Right atrium auricular region (tissue), 2 donors: ENCODE data around the gene ENKUR. TPM values are rescaled to one million over a fixed set of nuclear protein-coding genes. Genes with fewer than 3 reads are reported as not detected.
"Not testable (repeated sequence)": the region's sequence is repeated elsewhere in the genome, so short reads cannot be mapped to it uniquely, and the experiment has no call there.

ENCODE experiments used
- DNase-seq: peaks from one replicate; pipeline ENCODE4 v3.0.0-alpha.2; 2019; ENCODE audit warnings: low spot score
- H3K27ac ChIP-seq, 2 donors: fragments of 200-600 bp; sonication (generic); 1 replicate in 1 of 2; 2 replicates in 1 of 2; pipeline ENCODE4 v1.5.1; 2016 to 2019
- H3K27me3 ChIP-seq, 2 donors: fragments of 200-600 bp; sonication (generic); one replicate each; pipeline versions ENCODE4 v1.5.1 to v1.6.0; 2017 to 2019
- H3K36me3 ChIP-seq: fragments of 200-600 bp; sonication (generic); one replicate; pipeline ENCODE4 v1.5.1; 2016
- H3K4me1 ChIP-seq, 2 donors: fragments of 200-600 bp; sonication (generic); one replicate each; pipeline versions ENCODE4 v1.5.1 to v1.6.0; 2017 to 2019
- H3K4me3 ChIP-seq, 2 donors: fragments of 200-600 bp; sonication (generic); 1 replicate in 1 of 2; 2 replicates in 1 of 2; pipeline ENCODE4 v1.5.1; 2017 to 2019; ENCODE audit warnings: mild to moderate bottlenecking in 1 of 2, moderate library complexity in 1 of 2
- H3K9me3 ChIP-seq, 2 donors: fragments of 200-600 bp; sonication (generic); one replicate each; pipeline ENCODE4 v1.5.1; 2019
- CTCF ChIP-seq, 2 donors: fragments of 200-600 bp; sonication (generic); IDR thresholded peaks; one replicate each; pipeline ENCODE4 v1.5.1; 2019; ENCODE audit warnings: antibody characterized with exemption in 2 of 2
- total RNA-seq, 2 donors: library from RNA; depleted of rRNA; stranded (reverse); fragments of >200 nt; gene quantifications; one replicate each; pipeline ENCODE4 v1.1.0, GENCODE V29; 2016

Gene ENKUR
- total RNA-seq, 2 donors from 2014 or later, result not detected

GRCh38 chr10:25014579-25014978 is 1.4 kb downstream of the ENKUR start:
- Histone ChIP-seq H3K9me3 (no peaks in the 10 kb centered on the region), H3K27ac (no peak overlapping the region), H3K4me1 (peaks cover 0 to 13% of the 10 kb centered on the region in 2 donors), H3K4me3 (no peak overlapping the region), H3K36me3 (no peaks in the 10 kb centered on the region), H3K27me3 (no peaks in the 10 kb centered on the region)
- DNase-seq, result no peak
- no peak for TF ChIP-seq CTCF (IDR thresholded peaks at IDR 0.05)

- H3K9me3 ChIP-seq, H3K27me3 ChIP-seq, H3K4me3 ChIP-seq, DNase-seq, H3K27ac ChIP-seq, H3K36me3 ChIP-seq, H3K4me1 ChIP-seq: not testable (repeated sequence)
These were observed 4.4 kb downstream of the ENKUR start for GRCh38 chr10:25011591-25011990.

DNA sequence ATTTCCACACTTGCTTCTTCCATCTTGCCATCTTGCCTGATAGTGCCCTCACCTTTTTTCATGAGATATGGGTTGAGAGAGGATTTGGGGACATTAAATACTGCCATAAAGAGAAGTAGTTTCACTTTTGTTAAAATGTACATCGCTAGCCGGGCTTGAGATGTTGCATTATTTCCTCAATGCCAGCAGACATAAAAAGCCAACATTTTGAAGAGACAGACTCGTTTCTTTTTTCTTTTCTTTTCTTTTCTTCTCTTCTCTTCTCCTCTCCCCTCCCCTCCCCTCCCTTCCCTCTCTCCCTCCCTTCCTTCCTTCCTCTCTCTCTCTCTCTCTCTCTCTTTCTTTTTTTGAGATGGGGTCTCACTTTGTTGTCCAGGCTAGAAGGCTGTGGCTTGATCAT is 17.9 kb downstream of the ENKUR start:
- no peak for DNase-seq
- Histone ChIP-seq H3K4me1 (no peaks in the 10 kb centered on the region), H3K27ac (no peak overlapping the region), H3K27me3 (no peaks in the 10 kb centered on the region), H3K36me3 (no peaks in the 10 kb centered on the region), H3K9me3 (peaks cover 0 to 13% of the 10 kb centered on the region in 2 donors), H3K4me3 (no peak overlapping the region)
- no peak for TF ChIP-seq CTCF (IDR thresholded peaks at IDR 0.05)

- no peak for DNase-seq
- Histone ChIP-seq H3K36me3 (no peaks in the 10 kb centered on the region), H3K4me3 (no peak overlapping the region), H3K9me3 (peaks cover 0 to 4% of the 10 kb centered on the region in 2 donors), H3K27me3 (no peaks in the 10 kb centered on the region), H3K27ac (no peak overlapping the region), H3K4me1 (no peaks in the 10 kb centered on the region)
- TF ChIP-seq CTCF (IDR thresholded peaks at IDR 0.05), result no peak
These were observed 20.9 kb downstream of the ENKUR start for GRCh38 chr10:24995072-24995471.

GRCh38 chr10:24993237-24993958 is 22.6 kb downstream of the ENKUR start:
- peaks cover 0 to 8% of the 10 kb centered on the region in 2 donors for H3K4me1 ChIP-seq
- no peak overlapping the region for H3K27ac ChIP-seq
- no peaks in the 10 kb centered on the region for H3K36me3 ChIP-seq
- no peaks in the 10 kb centered on the region for H3K27me3 ChIP-seq
- H3K4me3 ChIP-seq, result no peak overlapping the region
- TF ChIP-seq CTCF (IDR thresholded peaks at IDR 0.05), result no peak
- H3K9me3 ChIP-seq, result no peaks in the 10 kb centered on the region
- DNase-seq, result no peak

DNA sequence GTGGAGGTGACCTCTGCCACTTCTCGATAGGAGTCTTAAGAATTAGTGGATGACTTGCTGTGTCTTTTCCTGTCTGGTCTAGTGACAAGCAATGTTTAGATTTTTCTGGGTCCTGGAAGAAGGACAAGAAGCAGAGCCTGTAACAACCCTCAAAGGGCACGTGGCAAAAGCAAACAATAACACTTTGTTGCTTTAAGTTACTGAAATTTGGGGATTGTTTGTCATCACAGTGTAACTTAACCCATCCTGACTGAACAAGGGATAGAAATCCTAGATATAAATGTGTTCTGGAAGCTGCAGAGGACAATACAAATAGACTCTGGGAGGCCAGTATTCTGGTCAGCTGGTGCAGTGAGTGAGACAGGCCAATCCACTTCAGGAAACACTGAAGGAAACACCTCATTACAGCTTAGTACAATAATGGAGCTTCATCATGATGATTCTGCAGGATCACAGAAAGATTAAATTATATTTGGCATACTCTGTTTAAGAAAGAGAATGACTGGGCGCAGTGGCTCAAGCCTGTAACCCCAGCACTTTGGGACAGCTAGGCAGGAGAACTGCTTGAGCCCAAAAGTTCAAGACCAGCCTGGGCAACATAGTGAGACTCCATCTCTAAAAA is 23.3 kb downstream of the ENKUR start:
- Histone ChIP-seq H3K4me1 (peaks cover 0 to 8% of the 10 kb centered on the region in 2 donors), H3K27me3 (no peaks in the 10 kb centered on the region), H3K36me3 (no peaks in the 10 kb centered on the region), H3K27ac (no peak overlapping the region), H3K9me3 (no peaks in the 10 kb centered on the region), H3K4me3 (no peak overlapping the region)
- no peak for DNase-seq
- no peak for TF ChIP-seq CTCF (IDR thresholded peaks at IDR 0.05)
